A549 treated with Hydrocortisone at 1 μM for 4 hours (cell line): ENCODE results near the gene MYH1. TPM values are rescaled to one million over a fixed set of nuclear protein-coding genes. Genes with fewer than 3 reads are reported as not detected.

ENCODE experiments used
- total RNA-seq: library from RNA; stranded (reverse); fragments of 200-300 nt; extraction: Qiagen RNA extraction; gene quantifications from 5 replicates; pipeline ENCODE4 v1.2.3, GENCODE V29; 2022

The MYH1 gene
- total RNA-seq, result not detected in 5 replicates

DNA sequence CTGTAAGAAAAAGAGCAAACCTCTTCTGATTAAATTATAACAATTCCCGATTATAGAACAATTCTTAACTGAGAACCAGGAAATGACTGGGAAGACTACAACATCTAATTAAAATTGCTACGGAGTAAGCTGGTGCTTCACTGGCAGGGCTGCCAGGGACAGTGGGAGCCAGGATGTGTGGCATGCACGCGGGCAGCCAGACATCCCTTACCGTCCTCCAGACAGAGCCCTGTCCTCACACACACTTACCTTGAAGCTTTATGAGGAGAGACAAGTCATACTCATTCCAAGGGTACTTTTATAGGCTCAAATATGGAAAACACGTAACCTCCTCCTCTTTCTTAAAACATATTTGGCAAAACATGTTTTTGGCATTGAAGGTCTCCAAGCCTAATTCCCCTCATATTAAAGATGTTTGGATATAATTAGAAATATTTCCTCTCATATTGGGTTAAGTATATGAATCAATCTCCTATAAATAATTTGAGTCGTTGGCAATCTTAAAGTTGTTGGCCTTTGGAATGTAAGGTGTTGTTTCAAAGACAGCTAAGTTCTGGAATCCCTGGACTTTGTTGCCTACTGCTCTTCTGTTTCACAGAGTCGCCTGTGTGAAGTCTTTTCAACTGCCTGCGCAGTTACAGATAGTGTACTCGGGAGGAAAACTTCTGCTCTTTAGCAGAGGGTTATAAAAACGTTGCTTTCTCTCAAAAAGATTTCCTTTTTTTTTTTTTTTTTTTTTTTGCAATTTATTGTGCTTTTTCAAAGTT lies at the start of gene MYH1:
TSS of gene MYH1 (minus strand) at position 272 of the 767 bp plus-strand sequence. CDS start 1,900 bp downstream, outside the sequence.

DNA sequence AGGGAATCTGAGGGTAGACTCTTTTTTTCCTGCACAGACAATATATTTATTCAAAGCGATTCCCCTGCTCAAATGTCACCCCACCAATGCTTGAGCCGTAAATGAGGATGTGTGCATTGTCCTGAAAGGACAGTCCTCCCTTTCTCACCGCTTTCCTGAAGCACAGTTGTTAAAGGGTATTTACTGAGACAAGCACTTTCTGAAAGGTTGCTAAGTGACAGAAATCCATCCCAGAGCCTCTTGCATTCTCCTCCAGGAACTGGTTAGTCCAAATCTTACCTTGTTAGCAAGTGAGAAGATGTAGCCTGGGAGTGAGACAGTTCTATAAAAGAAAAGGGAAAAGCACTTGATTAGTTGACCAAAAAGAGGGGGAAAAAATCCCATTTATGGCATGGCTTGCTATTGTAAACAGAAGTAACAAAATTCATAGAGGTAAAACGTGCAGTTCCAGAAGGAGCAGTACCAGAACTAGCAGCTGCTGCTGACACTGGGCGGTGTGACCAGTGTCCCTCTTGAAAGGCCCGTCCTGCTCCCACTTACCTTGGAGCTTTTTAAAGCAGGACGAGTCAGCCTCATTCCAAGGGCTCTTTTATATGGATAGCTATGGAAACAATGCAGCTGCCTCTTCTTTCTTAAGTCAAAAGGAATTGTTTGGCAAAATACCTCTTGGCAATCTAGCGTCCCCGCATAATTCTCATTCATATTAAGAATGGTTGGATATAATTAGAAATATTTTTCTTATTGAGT lies 30.9 kb upstream of the MYH1 start, which contains the start of gene MYH2:
TSS of gene MYH2 (minus strand) at position 563 of the 747 bp plus-strand sequence. CDS start 1,738 bp downstream, outside the sequence.

DNA sequence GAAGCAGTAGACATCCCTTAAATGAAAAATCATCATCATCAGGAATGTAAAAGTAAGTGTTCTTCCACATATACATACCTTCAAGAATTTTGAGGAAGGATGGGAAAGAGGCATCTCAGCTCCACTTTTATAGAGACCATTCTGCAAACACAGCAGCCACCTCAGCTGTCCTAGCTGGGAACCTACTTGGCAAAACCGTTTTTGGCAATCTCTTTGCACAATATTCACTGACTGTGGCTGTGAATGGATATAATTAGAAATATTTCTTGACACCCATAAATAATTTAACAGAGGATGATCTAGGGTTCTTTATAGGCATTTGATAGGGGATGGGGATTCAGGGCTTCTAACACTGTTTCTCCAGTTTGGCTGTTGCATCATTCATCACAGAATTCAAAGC lies 48.9 kb downstream of the MYH1 start, which contains the start of gene MYH4:
TSS of gene MYH4 (minus strand) at position 101 of the 400 bp plus-strand sequence. CDS start 2,814 bp downstream, outside the sequence.

Other genes with a start within 250 kb of the MYH1 start
- gene MYH13, start 145.5 kb downstream of the MYH1 start, total RNA-seq, result 0.01 to 0.02 TPM in 2 of 5 replicates, not detected in the others
- gene MYH8, start 96.6 kb downstream of the MYH1 start, total RNA-seq, result not detected in 5 replicates
- not detected in 5 replicates for gene MYH4, start 49.0 kb downstream of the MYH1 start, total RNA-seq
- not detected in 5 replicates for gene MYH2, start 31.1 kb upstream of the MYH1 start, total RNA-seq
- 0.64 to 1.2 TPM (median 0.88 TPM) in 5 replicates for gene MYH3, start 138.8 kb upstream of the MYH1 start, total RNA-seq
- 50.7 to 60.0 TPM (median 58.4 TPM) in 5 replicates for gene SCO1, start 179.0 kb upstream of the MYH1 start, total RNA-seq
- 5.6 to 8.8 TPM (median 8.1 TPM) in 5 replicates for gene ADPRM, start 179.1 kb upstream of the MYH1 start, total RNA-seq
- gene TMEM220, start 211.5 kb upstream of the MYH1 start, total RNA-seq, result 1.7 to 2.9 TPM (median 2.4 TPM) in 5 replicates